Measurements from ENCODE around the gene KRAS. TPM values are rescaled to one million over a fixed set of nuclear protein-coding genes. Genes with fewer than 3 reads are reported as not detected.
A peak's percentile ranks its signal among the peaks of the same experiment; 100 is the strongest.
"Not testable (repeated sequence)": the region's sequence is repeated elsewhere in the genome, so short reads cannot be mapped to it uniquely, and the experiment has no call there.

Gene KRAS
- total RNA-seq = 1 to 10 TPM; 9.6 to 9.9 TPM

GRCh38 chr12:25250744-25251730 is at the start of gene KRAS:
KRAS (minus strand) TSS chr12:25250929.
- H3K27me3 ChIP-seq = no peaks in the 10 kb centered on the region
- DNase-seq (ENCODE audit: low spot score) = peak; percentile 95
- H3K36me3 ChIP-seq = no peaks in the 10 kb centered on the region
- peak within 1 kb of the TSS; percentile 99 to 100 for H3K4me3 ChIP-seq
- peak in 1 of 2 donors; percentile 32 for TF ChIP-seq CTCF (IDR thresholded peaks at IDR 0.05)
- peak within 1 kb of the TSS; percentile 95 to 98 for H3K27ac ChIP-seq
- peaks cover 0 to 8% of the 10 kb centered on the region in 2 donors for H3K4me1 ChIP-seq
- no peaks in the 10 kb centered on the region for H3K9me3 ChIP-seq

- no peak overlapping the region for H3K27ac ChIP-seq
- no peak for DNase-seq (ENCODE audit: low spot score)
- no peaks in the 10 kb centered on the region for H3K9me3 ChIP-seq
- H3K4me3 ChIP-seq = no peak overlapping the region
- no peaks in the 10 kb centered on the region for H3K4me1 ChIP-seq
- TF ChIP-seq CTCF (IDR thresholded peaks at IDR 0.05) = no peak
- no peaks in the 10 kb centered on the region for H3K27me3 ChIP-seq
- H3K36me3 ChIP-seq = no peaks in the 10 kb centered on the region
Measured at GRCh38 chr12:25296381-25296780, 45.7 kb upstream of the KRAS start.

- no peak for TF ChIP-seq CTCF (IDR thresholded peaks at IDR 0.05)
- no peaks in the 10 kb centered on the region for H3K36me3 ChIP-seq
- no peaks in the 10 kb centered on the region for H3K4me1 ChIP-seq
- no peak overlapping the region for H3K4me3 ChIP-seq
- DNase-seq (ENCODE audit: low spot score) = no peak
- no peak overlapping the region for H3K27ac ChIP-seq
- H3K27me3 ChIP-seq = no peaks in the 10 kb centered on the region
- no peaks in the 10 kb centered on the region for H3K9me3 ChIP-seq
Measured at GRCh38 chr12:25295361-25295760, 44.6 kb upstream of the KRAS start.

- Histone ChIP-seq H3K36me3 (no peaks in the 10 kb centered on the region), H3K4me1 (no peaks in the 10 kb centered on the region), H3K9me3 (no peaks in the 10 kb centered on the region), H3K27ac (no peak overlapping the region), H3K4me3 (no peak overlapping the region), H3K27me3 (no peaks in the 10 kb centered on the region)
- TF ChIP-seq CTCF (IDR thresholded peaks at IDR 0.05) = no peak
- DNase-seq (ENCODE audit: low spot score) = no peak
Measured at GRCh38 chr12:25293653-25294052, 42.9 kb upstream of the KRAS start.

GRCh38 chr12:25292810-25293221 is 42.1 kb upstream of the KRAS start:
- not testable (repeated sequence) for H3K27ac ChIP-seq; H3K36me3 ChIP-seq; H3K4me1 ChIP-seq; H3K27me3 ChIP-seq; H3K4me3 ChIP-seq; DNase-seq (ENCODE audit: low spot score); H3K9me3 ChIP-seq

- no peaks in the 10 kb centered on the region for H3K27me3 ChIP-seq
- DNase-seq (ENCODE audit: low spot score) = no peak
- no peaks in the 10 kb centered on the region for H3K36me3 ChIP-seq
- TF ChIP-seq CTCF (IDR thresholded peaks at IDR 0.05) = no peak
- no peak overlapping the region for H3K4me3 ChIP-seq
- H3K27ac ChIP-seq = no peak overlapping the region
- no peaks in the 10 kb centered on the region for H3K4me1 ChIP-seq
- no peaks in the 10 kb centered on the region for H3K9me3 ChIP-seq
Measured at GRCh38 chr12:25287610-25288009, 36.9 kb upstream of the KRAS start.
